PFSK-1 (cell line): Measurements from ENCODE around the gene GFER.

Experiments
- FOXP2 ChIP-seq: optimal IDR thresholded peaks from 2 replicates; pipeline ENCODE3; 2011; ENCODE audit warnings: borderline replicate concordance, control low read depth, inconsistent platforms; ENCODE audit not compliant: insufficient read depth; ENCODE audit errors: extremely low read length, extremely low read depth
- POLR2AphosphoS5 ChIP-seq: IDR thresholded peaks from 2 replicates; pipeline ENCODE4 v1.6.1; 2012; ENCODE audit warnings: low read depth, mild to moderate bottlenecking, control low read depth, low read length, moderate library complexity
- SIN3A ChIP-seq: IDR thresholded peaks from 2 replicates; pipeline ENCODE4 v1.6.1; 2012; ENCODE audit warnings: mild to moderate bottlenecking, low read length, moderate library complexity, borderline replicate concordance; ENCODE audit not compliant: insufficient read depth
- TAF1 ChIP-seq: IDR thresholded peaks from 2 replicates; pipeline ENCODE4 v1.6.1; 2012; ENCODE audit warnings: low read length, control low read depth, borderline replicate concordance; ENCODE audit not compliant: insufficient read depth

GRCh38 chr16:1961651-1962067 lies 22.3 kb upstream of the GFER start:
- no peak for TF ChIP-seq SIN3A
- peak; percentile 61; the same call in 1 of the 2 replicates for TF ChIP-seq POLR2AphosphoS5
- TF ChIP-seq FOXP2, result no peak
- no peak for TF ChIP-seq TAF1
